HAP-1 (cell line): ENCODE results near the gene TACO1.

ENCODE experiments used
- DNase-seq, 2 experiments: peaks; one replicate each; pipeline ENCODE4 v3.0.0-alpha.2; 2016 to 2020; ENCODE audit warnings: low spot score in 2 of 2
- H3K27me3 ChIP-seq: fragments of 250-450 bp; sonication (Bioruptor Pico); 2 replicates; pipeline ENCODE4 v1.5.1; 2020; ENCODE audit warnings: low read depth, mild to moderate bottlenecking, moderate library complexity
- H3K36me3 ChIP-seq: fragments of 250-450 bp; sonication (Bioruptor Pico); replicated peaks from 2 replicates; pipeline ENCODE4 v1.5.1; 2020; ENCODE audit warnings: mild to moderate bottlenecking
- H3K4me1 ChIP-seq: fragments of 250-450 bp; sonication (Bioruptor Pico); 2 replicates; pipeline ENCODE4 v1.5.1; 2020; ENCODE audit warnings: mild to moderate bottlenecking
- H3K4me3 ChIP-seq: fragments of 250-450 bp; sonication (Bioruptor Pico); 2 replicates; pipeline ENCODE4 v1.5.1; 2020; ENCODE audit warnings: mild to moderate bottlenecking, moderate library complexity
- H3K9me3 ChIP-seq: fragments of 250-450 bp; sonication (Bioruptor Pico); 2 replicates; pipeline ENCODE4 v1.5.1; 2020; ENCODE audit warnings: mild to moderate bottlenecking, moderate library complexity
- in situ Hi-C: fragments of 300-500 bp; cut with MboI; formaldehyde crosslinking; loops from 3 replicates; pipeline ENCODE4 v1.14.3; 2020; ENCODE audit warnings: low sequenced_read_pairs, inconsistent platforms, mixed read lengths

Gene TACO1

GRCh38 chr17:63600569-63601438 lies at the start of gene TACO1:
Gene TACO1, plus strand, starts transcription at chr17:63600895. Its CDS starts 189 bp downstream, at chr17:63601084.
- H3K4me3 ChIP-seq: peak within 1 kb of the TSS; percentile 95
- H3K27me3 ChIP-seq: no peaks in the 10 kb centered on the region
- H3K36me3 ChIP-seq: peaks cover 28% of the 10 kb centered on the region
- in situ Hi-C loops: no loop called here
- DNase-seq: peak; percentile 70 to 89
- H3K9me3 ChIP-seq: no peaks in the 10 kb centered on the region
- H3K4me1 ChIP-seq: peaks cover 6% of the 10 kb centered on the region

- H3K4me1 ChIP-seq: peaks cover 12% of the 10 kb centered on the region; the same call in 1 of the 2 replicates
- H3K4me3 ChIP-seq: peak overlapping the region; percentile 94
- DNase-seq: peak in 1 of 2 experiments; percentile 2
- in situ Hi-C loops: no loop called here
- H3K27me3 ChIP-seq: no peaks in the 10 kb centered on the region
- H3K9me3 ChIP-seq: no peaks in the 10 kb centered on the region
- H3K36me3 ChIP-seq: 0 out of 2 replicates have a peak, but pooled peaks cover 4% of the 10 kb centered on the region
Measured at GRCh38 chr17:63552211-63552610, 48.5 kb upstream of the TACO1 start.

- H3K36me3 ChIP-seq: 0 out of 2 replicates have a peak, but pooled peaks cover 3% of the 10 kb centered on the region
- no peaks in the 10 kb centered on the region for H3K9me3 ChIP-seq
- DNase-seq: peak in 1 of 2 experiments; percentile 1
- H3K4me1 ChIP-seq: peaks cover 8% of the 10 kb centered on the region; the same call in 1 of the 2 replicates
- in situ Hi-C loops: no loop called here
- H3K27me3 ChIP-seq: no peaks in the 10 kb centered on the region
- no peak overlapping the region for H3K4me3 ChIP-seq
Measured at GRCh38 chr17:63555500-63556156, 45.1 kb upstream of the TACO1 start.

GRCh38 chr17:63557416-63557815 lies 43.3 kb upstream of the TACO1 start:
- no peaks in the 10 kb centered on the region for H3K9me3 ChIP-seq
- no peaks in the 10 kb centered on the region for H3K27me3 ChIP-seq
- H3K36me3 ChIP-seq: no peaks in the 10 kb centered on the region
- in situ Hi-C loops: no loop called here
- H3K4me3 ChIP-seq: no peak overlapping the region
- peaks cover 5% of the 10 kb centered on the region; the same call in 1 of the 2 replicates for H3K4me1 ChIP-seq
- DNase-seq: no peak

GRCh38 chr17:63558441-63558840 lies 42.3 kb upstream of the TACO1 start:
- Histone ChIP-seq H3K27me3 (no peaks in the 10 kb centered on the region), H3K9me3 (no peaks in the 10 kb centered on the region), H3K4me3 (no peak overlapping the region), H3K4me1 (no peaks in the 10 kb centered on the region), H3K36me3 (no peaks in the 10 kb centered on the region)
- in situ Hi-C loops: no loop called here
- DNase-seq: no peak

GRCh38 chr17:63561819-63562218 lies 38.9 kb upstream of the TACO1 start:
- Histone ChIP-seq H3K27me3 (no peaks in the 10 kb centered on the region), H3K4me1 (no peaks in the 10 kb centered on the region), H3K9me3 (no peaks in the 10 kb centered on the region), H3K4me3 (no peak overlapping the region), H3K36me3 (no peaks in the 10 kb centered on the region)
- no peak for DNase-seq
- in situ Hi-C loops: no loop called here

- in situ Hi-C loops: no loop called here
Measured at GRCh38 chr17:63563339-63563738, 37.4 kb upstream of the TACO1 start.

GRCh38 chr17:63564562-63564961 lies 36.1 kb upstream of the TACO1 start:
- in situ Hi-C loops: no loop called here
- H3K27me3 ChIP-seq: no peaks in the 10 kb centered on the region
- H3K9me3 ChIP-seq: no peaks in the 10 kb centered on the region
- no peak for DNase-seq
- H3K4me3 ChIP-seq: no peak overlapping the region
- no peaks in the 10 kb centered on the region for H3K4me1 ChIP-seq
- no peaks in the 10 kb centered on the region for H3K36me3 ChIP-seq

More at GRCh38 chr17:63563339-63563738, 37.4 kb upstream of the TACO1 start:
- Histone ChIP-seq H3K9me3 (no peaks in the 10 kb centered on the region), H3K27me3 (no peaks in the 10 kb centered on the region), H3K4me1 (no peaks in the 10 kb centered on the region), H3K36me3 (no peaks in the 10 kb centered on the region), H3K4me3 (no peak overlapping the region)
- no peak for DNase-seq

- no peaks in the 10 kb centered on the region for H3K9me3 ChIP-seq
- no peak for DNase-seq
- no peaks in the 10 kb centered on the region for H3K36me3 ChIP-seq
- no peaks in the 10 kb centered on the region; the same call in 1 of the 2 replicates for H3K4me1 ChIP-seq
- H3K4me3 ChIP-seq: no peak overlapping the region
- in situ Hi-C loops: no loop called here
- no peaks in the 10 kb centered on the region for H3K27me3 ChIP-seq
Measured at GRCh38 chr17:63567229-63567628, 33.5 kb upstream of the TACO1 start.

- Histone ChIP-seq H3K9me3 (no peaks in the 10 kb centered on the region), H3K36me3 (no peaks in the 10 kb centered on the region), H3K27me3 (no peaks in the 10 kb centered on the region), H3K4me1 (no peaks in the 10 kb centered on the region; the same call in 1 of the 2 replicates), H3K4me3 (no peak overlapping the region)
- in situ Hi-C loops: no loop called here
- no peak for DNase-seq
Measured at GRCh38 chr17:63568563-63568962, 32.1 kb upstream of the TACO1 start.

GRCh38 chr17:63571632-63572310 lies 28.9 kb upstream of the TACO1 start:
- no peak overlapping the region for H3K4me3 ChIP-seq
- H3K36me3 ChIP-seq: no peaks in the 10 kb centered on the region
- no peaks in the 10 kb centered on the region; the same call in 1 of the 2 replicates for H3K4me1 ChIP-seq
- in situ Hi-C loops: no loop called here
- no peak for DNase-seq
- H3K27me3 ChIP-seq: no peaks in the 10 kb centered on the region
- no peaks in the 10 kb centered on the region for H3K9me3 ChIP-seq

GRCh38 chr17:63573634-63574033 lies 27.1 kb upstream of the TACO1 start:
- Histone ChIP-seq H3K9me3 (no peaks in the 10 kb centered on the region), H3K4me1 (no peaks in the 10 kb centered on the region; the same call in 1 of the 2 replicates), H3K27me3 (no peaks in the 10 kb centered on the region), H3K36me3 (0 out of 2 replicates have a peak, but pooled peaks cover 2% of the 10 kb centered on the region), H3K4me3 (no peak overlapping the region)
- in situ Hi-C loops: no loop called here
- DNase-seq: peak; percentile 15 to 23

- Histone ChIP-seq H3K36me3 (peaks cover 25% of the 10 kb centered on the region), H3K4me3 (no peak overlapping the region), H3K4me1 (no peaks in the 10 kb centered on the region), H3K27me3 (no peaks in the 10 kb centered on the region), H3K9me3 (no peaks in the 10 kb centered on the region)
- in situ Hi-C loops: no loop called here
- DNase-seq: no peak
Measured at GRCh38 chr17:63578027-63578768, 22.5 kb upstream of the TACO1 start.
